Measurements from ENCODE around the gene DRD4.

GRCh38 chr11:686451-687243 lies 49.6 kb downstream of the DRD4 start:
- no peak for TF ChIP-seq CCAR2 (optimal IDR thresholded peaks at IDR 0.05; ENCODE audit: low read depth, low read length)
- no peak for TF ChIP-seq PHF8 (CRISPR knock-in tag; IDR thresholded peaks at IDR 0.05)
- no peak for TF ChIP-seq EZH2 (conservative IDR thresholded peaks at IDR 0.05; ENCODE audit: low read depth, low read length)
- no peak for TF ChIP-seq RORA (CRISPR knock-in tag; IDR thresholded peaks at IDR 0.05)
- no peak for TF ChIP-seq FOXA3 (CRISPR knock-in tag; IDR thresholded peaks at IDR 0.05)

Data from HepG2 (cell line).